Dermis microvascular lymphatic vessel endothelial cell (primary cell): ENCODE data around the gene NADK. TPM values are rescaled to one million over a fixed set of nuclear protein-coding genes. Genes with fewer than 3 reads are reported as not detected.
"Not testable (repeated sequence)": the region's sequence is repeated elsewhere in the genome, so short reads cannot be mapped to it uniquely, and the experiment has no call there.

Source experiments
- DNase-seq, 2 donors: peaks; one replicate each; pipeline versions ENCODE4 v3.0.0 to v3.0.0-alpha.2; 2010; ENCODE audit warnings: low read depth in 2 of 2
- total RNA-seq: library from RNA; depleted of rRNA; stranded (reverse); fragments of >200 nt; gene quantifications from 2 replicates; pipeline ENCODE4 v1.2.1, GENCODE V29; 2014

Gene NADK
- total RNA-seq, 1 donor from 2014 or later, result 33.1 TPM

DNA sequence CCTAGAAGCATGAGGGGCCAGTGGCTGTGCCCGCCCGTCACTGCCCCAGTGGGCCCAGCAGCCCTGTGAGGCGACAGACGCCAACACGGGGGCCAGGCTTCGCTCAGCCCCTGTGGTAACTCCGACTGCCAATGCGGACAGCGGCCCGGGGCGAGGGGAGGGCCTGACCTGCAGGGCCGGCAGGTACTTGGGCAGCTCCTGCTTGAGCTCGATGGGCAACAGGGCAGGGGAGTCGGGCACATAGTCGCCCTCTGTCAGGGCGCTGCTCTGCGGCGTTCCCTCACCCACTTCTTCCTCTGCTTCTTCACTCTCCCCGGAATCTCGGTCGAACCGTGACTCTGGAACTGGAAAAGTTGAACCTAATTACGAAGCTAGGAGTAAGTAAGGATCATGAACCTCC is 71.0 kb downstream of the NADK start:
- not testable (repeated sequence) for DNase-seq

DNA sequence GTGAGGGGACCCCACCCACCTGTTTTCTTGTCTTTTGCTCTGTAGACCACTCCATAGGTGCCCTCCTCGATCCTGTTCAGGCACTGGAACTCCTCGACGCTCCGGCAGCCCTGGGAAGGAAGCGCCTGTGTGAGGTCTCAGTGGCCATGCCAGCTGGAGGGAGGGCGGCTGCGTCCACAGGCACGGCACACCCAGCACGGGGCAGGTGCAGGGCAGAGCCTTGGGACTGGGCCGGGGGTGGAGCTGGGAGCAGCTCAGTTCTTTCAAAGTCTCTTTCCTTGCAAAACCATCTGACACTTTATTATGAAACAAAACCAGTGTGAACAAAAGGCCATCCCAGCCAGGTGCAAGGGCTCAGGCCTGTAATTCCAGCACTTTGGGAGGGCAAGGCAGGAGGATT is 72.6 kb downstream of the NADK start:
- DNase-seq, result not testable (repeated sequence)

DNA sequence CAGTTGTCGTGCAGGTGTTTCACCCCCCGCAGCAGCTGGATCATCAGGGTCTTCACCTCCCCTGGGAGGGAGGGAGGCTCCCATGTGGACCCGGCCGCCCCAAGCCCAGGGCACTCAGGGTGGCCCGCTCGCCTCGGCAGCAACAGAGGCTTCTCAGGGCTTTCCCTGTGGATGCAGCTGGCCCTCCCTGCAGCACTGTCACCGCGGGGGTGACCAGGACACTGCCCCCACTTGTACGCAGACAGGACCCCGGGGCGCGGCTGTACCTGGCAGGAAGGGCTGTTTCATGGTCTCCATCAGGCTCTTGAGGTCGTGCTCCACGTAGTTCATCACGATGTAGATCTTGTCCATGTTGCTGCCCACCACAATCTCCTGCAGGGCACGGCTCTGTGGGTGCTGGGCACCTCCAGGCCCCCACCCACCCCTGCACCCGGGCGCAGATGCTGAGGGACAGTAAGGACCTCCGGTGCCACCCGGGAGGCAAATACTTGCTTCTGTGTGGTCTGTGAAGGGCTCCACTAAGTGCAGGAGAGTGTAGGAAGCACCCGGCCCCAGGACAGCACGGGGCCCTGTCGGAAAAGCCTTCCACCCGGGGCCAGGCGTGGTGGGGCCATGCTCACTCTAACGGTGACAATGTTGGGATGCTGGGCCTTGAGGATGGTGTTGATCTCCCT is 73.8 kb downstream of the NADK start:
- DNase-seq, result not testable (repeated sequence)

DNA sequence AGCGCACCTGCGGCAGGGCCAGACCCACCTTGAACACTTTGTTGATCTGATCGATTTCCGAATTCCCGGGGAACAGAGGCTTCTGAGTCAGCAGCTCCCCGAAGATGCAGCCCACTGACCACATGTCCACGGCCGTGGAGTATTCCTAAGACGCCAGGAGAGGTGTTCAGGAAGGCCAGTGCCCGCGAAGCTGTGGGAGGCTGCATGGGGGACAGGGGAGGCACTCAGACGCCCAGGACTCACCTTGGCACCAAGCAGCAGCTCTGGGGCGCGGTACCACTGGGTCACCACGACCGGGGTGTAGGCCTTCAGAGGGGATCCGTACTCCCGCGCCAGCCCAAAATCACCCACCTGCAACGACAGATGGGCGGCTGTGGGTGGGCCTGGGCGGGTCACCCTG is 74.5 kb downstream of the NADK start:
- no peak for DNase-seq

DNA sequence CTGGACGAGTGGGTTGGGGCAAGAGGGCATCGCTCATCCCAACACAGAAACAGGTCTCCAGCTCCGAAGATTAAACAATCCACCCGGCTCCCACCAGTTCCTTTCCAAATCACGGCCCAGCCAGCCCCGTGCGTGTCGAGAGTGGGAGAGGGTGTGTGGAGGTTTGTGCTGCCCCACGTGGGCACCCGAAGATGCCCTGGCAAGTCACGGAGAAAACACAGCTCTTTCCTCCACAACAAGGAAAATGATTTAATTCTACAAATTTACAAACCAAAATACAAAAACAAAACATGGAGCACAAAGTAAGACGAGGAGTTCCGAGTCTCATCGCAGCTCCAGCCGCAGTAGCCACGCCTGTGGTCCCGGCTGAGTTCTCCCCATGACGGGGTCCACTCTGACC is 75.8 kb downstream of the NADK start:
- DNase-seq, result not testable (repeated sequence)

Other genes starting within 250 kb of the NADK start
- gene TMEM240, start 237.8 kb downstream of the NADK start, total RNA-seq, result 1.0 and 1.4 TPM in 2 replicates
- 48.9 and 65.9 TPM in 2 replicates for gene SSU72, start 203.6 kb downstream of the NADK start, total RNA-seq
- gene FNDC10, start 178.3 kb downstream of the NADK start, total RNA-seq, result 0.39 and 1.3 TPM in 2 replicates
- gene MIB2, start 163.0 kb downstream of the NADK start, total RNA-seq, result 21.4 and 40.1 TPM in 2 replicates
- 0.25 TPM in 1 of 2 replicates, not detected in the other for gene MMP23B, start 146.3 kb downstream of the NADK start, total RNA-seq
- gene CDK11B, start 119.5 kb downstream of the NADK start, total RNA-seq, result 5.6 and 7.5 TPM in 2 replicates
- gene SLC35E2B, start 85.7 kb downstream of the NADK start, total RNA-seq, result 15.7 and 32.0 TPM in 2 replicates
- gene CDK11A, start 54.1 kb downstream of the NADK start, total RNA-seq, result 2.8 and 11.4 TPM in 2 replicates
- gene GNB1, start 112.6 kb upstream of the NADK start, total RNA-seq, result 72.4 and 119 TPM in 2 replicates
- under 0.01 and 0.13 TPM in 2 replicates for gene CALML6, start 136.8 kb upstream of the NADK start, total RNA-seq
- 0.13 TPM in 2 replicates for gene TMEM52, start 140.8 kb upstream of the NADK start, total RNA-seq
- gene CFAP74, start 225.3 kb upstream of the NADK start, total RNA-seq, result not detected in 2 replicates
- 0.51 and 1.0 TPM in 2 replicates for gene GABRD, start 240.9 kb upstream of the NADK start, total RNA-seq